Measurements from ENCODE around the gene MRPS12.
"Not testable (repeated sequence)": the region's sequence is repeated elsewhere in the genome, so short reads cannot be mapped to it uniquely, and the experiment has no call there.

MRPS12 gene

DNA sequence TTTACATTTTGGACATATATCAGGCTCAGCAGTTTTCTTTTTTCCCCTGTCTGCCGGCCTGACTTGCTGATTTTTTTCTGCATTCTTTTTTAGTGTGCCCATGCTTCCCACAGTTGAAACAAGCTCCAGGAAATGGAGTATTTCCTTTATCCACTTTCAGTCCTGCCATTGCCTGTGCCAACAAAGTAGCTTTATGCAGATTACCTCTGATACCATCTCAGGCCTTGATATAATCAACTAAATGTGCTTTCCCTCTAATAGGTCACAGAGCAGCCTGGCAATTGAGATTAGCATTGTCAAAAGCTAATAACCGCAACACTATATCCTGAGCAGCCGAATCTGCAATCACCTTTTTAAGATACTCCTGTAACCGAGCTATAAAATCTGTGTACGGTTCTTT, 9.2 kb downstream of the MRPS12 start:
- DNase-seq: no peak

DNA sequence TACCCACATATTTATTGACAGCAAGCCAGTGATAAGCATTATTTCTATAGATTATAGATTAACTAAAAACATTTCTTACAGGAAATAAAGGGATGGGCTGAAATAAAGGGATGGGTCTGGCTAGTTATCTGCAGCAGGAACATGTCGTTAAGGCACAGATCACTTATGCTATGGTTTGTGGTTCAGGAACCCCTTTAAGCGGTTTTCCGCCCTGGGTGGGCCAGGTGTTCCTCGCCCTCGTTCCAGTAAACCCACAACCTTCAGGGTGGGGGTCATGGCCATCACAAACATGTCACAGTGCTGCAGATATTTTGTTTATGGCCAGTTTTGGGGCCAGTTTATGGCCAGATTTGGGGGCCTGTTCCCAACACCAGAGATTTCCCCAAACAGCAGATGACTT, 10.7 kb downstream of the MRPS12 start:
- DNase-seq: not testable (repeated sequence)

DNA sequence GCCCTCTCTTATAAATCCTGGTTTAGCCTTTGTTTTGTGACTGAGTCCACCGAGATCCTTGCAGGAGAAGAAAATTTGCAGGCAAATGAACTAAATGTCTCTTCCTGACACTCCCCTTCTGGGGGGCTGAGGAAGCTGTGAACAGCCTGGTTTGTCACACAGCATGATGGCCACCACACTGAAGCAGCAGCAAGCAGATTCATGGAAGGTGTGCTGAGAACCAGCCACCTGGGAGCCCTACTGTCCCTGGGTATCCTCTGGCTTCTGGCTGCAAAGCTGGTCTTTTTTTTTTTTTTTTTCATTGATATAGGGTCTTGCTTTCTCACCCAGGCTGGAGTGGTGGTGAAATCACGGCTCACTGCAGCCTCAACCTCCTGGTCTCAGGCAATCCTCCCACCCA, 11.2 kb downstream of the MRPS12 start:
- no peak for DNase-seq

DNA sequence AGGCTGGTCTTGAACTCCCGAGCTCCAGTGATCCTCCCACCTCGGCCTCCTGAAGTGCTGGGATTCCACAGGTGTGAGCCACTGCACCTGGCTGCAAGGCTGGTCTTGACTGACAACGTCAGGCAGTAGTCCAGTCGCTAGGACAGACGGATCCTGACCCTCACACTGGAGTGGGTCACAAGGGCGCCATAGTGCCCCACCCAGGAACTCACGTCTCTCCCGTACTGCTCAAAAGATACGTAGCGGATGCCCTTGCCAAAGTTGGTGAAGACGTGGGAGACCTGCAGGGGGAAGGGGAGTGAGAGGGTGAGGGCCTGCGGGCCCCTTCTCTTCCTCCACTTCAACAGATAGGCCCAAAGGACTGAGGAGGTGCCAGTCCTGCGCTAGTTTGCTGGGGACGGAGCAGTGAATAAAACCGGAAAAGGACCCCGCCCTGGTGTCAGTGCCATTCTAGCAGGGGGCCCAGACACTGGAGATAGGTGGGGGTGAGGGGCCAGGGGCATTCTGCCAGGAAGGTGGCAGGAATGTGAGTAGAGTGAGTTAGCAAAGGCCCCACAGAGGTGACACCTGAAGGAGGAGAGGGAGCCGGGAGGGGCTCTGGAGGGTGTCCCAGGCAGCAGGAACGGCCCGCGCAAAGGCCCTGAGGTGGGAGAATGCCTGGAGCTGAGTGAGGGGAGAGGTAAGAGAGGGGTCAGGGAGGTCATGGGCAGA, 11.9 kb downstream of the MRPS12 start:
- DNase-seq: no peak

DNA sequence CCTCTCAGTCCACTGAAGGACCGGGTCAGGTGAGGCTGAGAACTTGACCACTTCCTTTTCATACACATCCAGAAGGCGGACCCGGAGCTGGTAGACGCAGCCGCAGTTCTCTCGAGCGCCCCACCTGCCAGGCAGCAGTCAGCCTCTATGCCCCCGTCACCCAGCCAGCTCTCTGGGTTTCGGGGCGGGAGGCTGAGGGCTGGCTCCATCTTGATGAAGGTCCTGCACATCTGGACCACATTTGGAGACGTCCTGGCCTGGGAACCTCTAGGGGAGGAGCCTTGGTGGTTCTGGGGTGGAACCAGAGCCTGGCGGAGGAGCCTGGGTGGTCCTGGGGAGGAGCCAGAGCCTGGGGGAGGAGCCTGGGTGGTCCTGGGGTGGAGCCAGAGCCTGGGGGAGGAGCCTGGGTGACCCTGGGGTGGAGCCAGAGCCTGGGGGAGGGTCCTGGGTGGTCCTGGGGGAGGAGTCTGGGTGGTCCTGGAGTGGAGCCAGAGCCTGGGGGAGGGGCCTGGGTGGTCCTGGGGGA, 14.3 kb downstream of the MRPS12 start:
- DNase-seq: no peak

DNA sequence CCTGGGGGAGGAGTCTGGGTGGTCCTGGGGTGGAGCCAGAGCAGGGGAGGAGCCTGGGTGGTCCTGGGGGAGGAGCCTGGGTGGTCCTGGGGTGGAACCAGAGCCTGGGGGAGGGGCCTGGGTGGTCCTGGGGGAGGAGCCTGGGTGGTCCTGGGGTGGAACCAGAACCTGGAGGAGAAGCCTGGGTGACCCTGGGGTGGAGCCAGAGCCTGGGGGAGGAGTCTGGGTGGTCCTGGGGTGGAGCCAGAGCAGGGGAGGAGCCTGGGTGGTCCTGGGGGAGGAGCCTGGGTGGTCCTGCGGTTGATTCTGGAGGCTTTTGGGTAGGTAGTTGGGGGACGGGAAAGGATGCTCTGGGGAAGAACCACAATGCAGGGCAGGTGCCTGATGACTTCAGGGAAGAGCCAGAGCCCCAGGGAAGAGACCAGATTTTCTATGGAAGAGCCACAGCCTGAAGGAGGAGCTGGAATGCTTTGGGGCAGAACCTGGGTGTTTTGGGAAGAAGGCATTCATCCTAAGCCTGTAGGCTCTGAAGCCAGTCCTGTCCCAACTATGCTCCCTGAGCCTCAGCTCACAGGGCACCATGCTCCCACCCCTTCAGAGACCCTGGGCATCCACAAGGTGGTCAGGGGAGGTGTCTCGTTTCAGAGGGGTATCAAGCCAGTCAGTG, 15.0 kb downstream of the MRPS12 start:
- no peak for DNase-seq

DNA sequence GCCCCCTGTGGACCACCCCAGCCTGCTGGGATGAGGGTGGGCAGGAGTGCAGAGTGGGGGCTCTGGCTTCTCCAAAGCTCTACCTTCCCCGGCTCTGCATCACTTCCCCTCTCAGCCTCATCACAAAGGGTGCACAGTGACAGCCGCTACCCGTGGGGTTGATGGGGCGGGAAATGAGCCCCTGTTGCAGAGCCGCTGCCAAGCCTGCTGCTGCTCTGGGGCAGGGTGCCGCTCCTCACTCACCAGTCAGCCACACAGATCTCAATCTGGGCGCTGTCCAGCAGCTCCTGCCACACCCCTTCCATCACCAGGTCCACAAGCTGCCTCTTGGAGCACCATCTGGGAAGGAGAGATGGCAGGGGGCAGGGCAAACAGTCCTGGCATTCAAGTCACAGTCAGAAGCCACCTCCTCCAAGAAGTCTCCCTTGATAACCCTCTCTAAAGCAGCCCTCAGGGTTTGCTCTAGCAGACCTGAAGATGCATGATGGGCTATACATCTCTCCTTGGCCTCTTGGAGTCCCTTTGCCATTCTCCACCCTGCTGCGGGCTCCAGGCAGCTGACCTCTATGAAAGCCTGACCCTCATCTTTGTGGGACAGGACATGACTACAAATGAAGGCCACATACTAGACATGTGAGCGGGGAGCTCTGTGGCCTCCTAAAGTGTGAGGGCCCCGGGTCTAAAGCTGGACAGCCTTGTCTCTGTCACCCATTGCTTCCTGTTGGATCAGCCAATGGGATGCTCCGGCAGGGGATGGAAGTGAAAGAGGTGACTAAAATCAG, 15.7 kb downstream of the MRPS12 start:
- no peak for DNase-seq

DNA sequence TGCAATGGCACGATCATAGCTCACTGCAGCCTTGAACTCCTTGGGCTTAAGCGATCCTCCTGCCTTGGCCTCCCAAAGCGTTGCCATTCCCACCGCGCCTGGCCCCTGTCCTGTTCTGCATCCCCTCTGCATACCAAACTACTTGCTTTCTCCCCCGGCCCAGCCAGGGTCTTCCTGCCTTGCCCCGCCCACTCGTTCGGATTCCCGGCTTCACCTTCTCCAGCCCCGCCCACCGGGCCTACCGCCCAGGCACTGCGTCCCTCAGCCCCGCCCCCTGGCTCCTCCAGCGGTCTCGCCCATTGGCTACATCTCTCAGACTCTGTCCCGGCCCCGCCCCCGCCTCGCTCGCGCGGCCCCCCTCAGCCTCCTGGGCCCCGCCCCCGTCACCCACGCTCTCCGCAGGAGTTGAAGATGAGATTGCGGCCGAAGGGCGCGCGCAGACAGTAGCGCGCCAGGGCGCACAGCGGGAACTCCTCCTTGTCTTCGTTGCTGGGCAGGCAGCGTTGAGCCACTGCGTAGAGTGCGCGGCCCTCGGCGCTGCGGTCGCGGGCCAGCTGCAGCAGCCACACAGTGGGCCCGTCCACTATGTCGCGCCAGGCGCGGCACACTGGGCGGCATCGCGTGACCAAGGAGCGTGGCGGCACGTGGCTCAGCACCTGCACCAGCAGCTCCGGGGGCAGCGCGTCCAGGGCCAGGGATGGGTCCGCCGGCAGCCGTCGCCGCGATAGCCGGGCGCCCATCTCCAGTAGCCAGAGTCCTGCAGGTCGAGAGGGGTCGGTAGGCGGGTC, 19.0 kb downstream of the MRPS12 start:
- DNase-seq: peak in 50 of 51 donors; percentile 16 to 94 (median 80)

DNA sequence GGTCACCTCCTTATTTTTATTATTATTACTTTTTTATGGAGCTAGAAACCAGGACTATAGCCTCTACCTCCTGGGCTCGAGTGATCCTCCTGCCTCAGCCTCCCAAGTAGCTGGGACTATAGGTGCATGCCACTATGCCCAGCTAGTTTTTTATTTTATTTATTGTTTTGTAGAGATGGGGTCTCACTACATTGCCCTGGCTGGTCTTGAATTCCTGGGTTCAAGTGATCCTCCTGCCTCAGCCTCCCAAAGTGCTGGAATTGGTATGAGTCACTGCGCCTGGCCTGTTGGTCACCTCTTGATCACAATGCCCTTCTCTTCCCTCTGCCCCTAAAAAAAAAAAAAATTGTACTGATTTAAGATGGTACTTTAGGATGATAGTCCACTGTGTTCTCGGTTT, 20.4 kb downstream of the MRPS12 start:
- no peak for DNase-seq

DNA sequence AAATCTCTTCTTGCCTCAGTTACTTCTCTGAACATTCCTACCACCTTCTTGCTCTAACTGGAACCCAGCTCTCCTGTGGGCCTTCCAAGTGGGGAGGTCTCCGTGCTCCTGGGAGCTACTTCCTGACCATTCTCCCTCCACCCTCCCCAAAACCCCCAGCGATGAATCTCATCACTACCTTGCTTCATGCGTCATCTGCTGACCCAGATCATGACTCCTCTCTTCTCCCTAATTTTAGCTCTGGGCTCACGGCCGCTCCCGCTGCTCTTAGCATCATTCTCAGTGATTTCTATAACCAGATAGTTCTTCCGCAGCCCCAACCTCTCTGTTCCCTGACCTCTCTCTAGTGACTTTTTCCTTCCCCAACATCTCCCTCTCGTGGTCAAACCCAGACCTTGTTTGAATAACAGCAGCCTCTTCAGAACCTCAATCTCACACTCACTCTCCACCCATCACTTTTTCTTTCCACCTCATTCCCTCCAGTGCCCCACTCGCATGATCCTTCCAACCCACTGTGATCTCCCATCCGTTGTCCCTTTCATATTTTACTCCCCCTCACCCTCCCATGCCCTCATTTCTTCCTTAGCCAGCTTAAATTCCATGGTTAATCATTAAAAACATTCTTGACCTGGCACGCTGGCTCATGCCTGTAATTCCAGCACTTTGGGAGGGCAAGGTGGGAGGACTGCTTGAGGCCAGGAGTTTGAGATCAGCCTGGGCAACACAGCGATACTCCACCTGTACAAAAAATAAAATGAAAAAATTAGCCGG, 21.8 kb downstream of the MRPS12 start:
- DNase-seq: peak in 5 of 51 donors; percentile 5 to 15 (median 7)

DNA sequence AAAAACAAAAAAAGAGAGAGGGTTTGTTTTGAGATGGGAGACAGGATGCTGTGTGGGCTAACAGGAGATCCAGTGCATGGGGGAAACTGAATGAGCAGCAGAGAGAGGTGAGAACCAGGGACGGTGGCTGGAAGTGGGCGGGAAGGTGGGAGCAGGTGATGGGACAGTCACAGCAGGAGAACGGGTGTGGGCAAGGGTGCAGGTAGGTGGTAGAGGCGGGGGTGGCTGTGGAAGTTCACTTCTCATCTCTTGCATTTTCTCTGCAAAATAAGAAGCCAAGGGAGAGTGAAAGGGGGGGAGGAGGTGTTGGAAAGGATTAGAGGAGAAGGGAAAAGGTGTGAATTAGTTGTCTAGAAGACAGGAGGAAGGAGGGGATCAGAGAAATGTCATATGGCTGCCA, 22.9 kb downstream of the MRPS12 start:
- DNase-seq: peak in 1 of 51 donors; percentile 5

DNA sequence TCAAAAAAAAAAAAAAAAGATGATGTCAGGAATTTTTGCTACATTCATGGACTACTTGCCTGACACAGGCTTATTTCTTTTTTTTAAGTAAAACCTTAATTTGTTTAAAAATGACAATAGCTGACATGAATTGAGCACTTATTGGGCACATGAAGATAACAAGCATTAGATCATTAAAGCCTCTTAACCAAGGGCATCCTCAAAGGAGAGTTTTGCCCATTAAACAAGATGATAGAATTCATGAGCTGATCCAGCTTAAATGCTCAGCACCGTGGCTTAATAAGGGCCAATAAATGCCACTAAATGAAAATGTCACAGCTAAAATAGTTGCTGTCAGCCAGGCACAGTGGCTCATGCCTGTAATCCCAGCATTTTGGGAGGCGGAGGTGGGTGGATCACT, 25.5 kb downstream of the MRPS12 start:
- no peak for DNase-seq

DNA sequence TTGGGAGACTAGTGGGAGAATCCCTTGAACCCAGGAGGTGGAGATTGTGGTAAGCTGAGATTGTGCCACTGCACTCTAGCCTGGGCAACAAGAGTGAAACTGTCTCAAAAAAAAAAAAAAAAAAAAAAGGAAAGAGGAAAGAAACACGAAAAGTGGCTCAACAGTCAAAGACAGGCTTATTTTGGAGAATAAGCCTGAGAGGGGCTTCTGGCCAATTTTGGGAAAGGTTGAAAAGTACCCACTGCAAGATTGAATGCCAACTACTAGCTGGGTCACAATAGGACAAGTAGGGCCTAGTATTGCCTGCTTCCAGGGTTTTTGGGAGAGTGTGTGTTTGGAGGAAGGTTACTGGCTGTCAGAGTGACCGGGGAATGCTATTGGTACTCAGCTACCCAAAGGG, 27.6 kb downstream of the MRPS12 start:
- no peak for DNase-seq

DNA sequence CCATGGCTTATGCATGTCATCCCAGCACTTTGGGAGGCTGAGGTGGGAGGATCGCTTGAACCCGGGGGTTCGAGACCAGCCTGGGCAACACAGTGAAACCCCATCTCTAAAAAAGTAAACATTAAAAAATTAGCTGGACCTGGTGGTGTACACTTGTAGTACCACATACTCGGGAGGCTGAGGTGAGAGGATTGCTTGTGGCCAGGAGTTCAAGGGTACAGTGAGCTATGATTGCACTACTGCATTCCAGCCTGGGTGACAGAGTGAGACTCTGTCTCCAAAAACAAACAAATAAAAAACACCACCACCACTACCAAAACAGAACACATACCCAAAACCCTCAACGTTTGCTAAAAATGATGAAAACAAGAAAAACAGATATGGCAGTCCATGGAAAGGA, 28.9 kb downstream of the MRPS12 start:
- DNase-seq: no peak

DNA sequence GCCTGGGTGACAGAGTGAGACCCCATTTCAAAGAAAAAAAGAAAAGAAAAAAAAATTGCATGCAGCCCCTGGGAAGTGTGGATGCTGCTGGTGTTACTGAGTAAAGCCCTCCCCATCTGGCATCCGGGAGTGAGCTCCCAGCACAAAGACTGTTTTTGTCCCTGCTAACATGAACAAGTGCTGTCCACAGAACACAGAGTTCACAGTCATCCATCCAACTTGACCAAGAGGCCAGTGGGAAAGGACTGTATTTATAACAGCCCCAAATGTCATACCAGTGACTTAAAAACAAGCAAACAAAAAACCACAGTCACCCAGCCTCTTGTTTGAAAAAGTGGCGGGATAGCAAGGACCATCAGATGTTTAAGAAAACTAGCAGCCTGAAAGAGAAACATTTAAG, 34.0 kb downstream of the MRPS12 start:
- no peak for DNase-seq

DNA sequence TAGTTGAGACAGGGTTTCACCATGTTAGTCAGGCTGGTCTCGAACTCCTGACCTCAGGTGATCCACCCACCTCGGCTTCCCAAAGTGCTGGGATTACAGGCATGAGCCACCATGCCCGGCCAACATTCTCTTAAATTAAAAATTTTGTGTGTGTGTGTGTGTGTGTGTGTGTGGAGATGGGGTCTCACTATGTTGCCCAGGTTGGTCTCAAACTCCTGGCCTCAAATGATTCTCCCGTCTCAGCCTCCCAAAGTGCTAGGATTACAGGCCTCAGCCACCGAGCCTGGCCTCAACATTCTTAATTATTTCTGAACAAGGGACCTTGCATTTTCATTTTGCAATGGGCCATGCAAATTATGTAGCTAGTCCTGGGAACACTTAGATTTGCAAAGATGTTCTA, 35.4 kb downstream of the MRPS12 start:
- DNase-seq: not testable (repeated sequence)

DNA sequence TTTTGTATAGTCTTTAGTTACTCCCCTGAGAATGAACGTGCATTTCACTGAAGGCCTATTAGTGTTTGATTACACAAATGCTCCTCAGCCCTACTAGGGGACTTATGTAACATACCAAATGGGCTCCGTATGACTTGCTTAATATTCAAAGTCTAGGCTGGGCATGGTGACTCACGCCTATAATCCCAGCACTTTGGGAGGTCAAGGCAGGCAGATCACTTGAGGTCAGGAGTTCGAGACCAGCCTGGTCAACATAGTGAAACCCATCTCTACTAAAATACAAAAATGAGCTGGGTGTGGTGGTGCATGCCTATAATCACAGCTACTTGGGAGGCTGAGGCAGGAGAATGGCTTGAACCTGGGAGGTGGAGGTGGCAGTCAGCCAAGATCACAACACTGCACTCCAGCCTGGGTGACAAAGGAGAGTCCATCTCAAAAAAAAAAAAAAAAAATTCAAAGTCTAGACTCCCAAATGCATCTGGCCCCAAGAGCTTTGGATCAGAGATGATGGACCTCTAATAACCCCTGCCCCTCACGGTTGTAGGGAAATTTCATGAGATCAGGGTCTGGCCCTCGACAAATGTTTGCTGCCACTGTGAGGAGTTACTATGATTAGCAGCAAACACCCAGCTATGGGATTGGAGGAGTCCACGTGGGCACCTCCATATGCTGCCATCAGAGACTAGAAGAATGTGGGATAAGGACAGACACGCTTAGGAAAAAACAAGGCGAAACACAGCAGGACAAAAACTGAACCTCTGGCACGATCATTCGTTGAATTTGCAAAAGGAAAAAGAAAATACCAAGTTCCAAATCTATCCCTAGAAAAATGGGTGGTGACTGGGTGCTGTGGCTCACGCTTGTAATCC, 40.2 kb downstream of the MRPS12 start:
- DNase-seq: peak in 1 of 51 donors; percentile 5

DNA sequence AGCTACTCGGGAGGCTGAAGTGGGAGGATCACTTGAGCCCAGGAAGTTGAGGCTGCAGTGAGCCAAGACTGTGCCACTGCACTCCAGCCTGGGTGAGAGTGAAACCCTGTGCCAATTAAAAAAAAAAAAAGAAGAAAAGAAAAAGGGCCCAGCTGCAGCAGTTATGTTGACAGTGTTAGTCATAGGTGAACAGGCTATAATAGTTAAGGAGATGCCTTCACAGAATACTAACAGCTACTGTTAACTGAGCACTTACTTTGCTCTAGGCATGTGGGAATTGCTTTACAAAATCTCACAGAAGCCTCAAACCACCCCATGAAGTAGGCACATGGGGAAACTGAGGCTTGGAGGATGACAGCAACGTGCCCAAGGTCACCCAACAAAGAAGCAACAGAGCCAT, 40.9 kb downstream of the MRPS12 start:
- DNase-seq: no peak

DNA sequence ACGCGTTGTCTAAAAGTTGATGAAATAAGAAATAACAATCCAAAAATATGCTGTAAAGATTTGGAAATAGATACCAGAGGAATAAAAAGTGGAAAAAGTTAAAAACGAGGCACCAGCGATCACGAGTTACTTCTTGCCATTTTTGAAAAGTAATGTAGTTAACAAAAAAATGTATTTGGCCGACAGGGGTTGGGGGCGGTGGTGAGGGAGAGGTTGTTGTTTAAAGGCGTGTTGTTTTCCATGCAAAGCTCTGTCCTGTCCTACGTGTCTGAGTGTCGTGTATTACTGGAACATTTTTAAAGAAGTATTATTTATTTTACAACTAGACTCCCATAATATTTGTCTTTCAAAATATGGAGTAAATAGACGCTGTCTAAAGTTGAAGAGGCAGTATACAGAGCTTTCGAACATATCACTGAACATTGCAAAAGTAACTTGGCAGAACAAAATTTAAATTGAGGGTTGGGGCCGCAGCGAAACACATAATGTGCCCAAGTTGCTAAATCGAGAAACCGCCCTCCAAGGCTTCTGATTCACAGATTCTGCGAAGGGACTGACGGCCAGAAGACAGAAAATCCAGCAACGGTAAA, 44.0 kb downstream of the MRPS12 start:
- no peak for DNase-seq
